NT2/D1 (cell line): Measurements from ENCODE around the gene KCNH6.

Experiments used
- DNase-seq: peaks from one replicate; pipeline ENCODE4 v3.0.0-alpha.2; 2011; ENCODE audit warnings: low read depth, low spot score
- H3K27me3 ChIP-seq: 2 replicates; pipeline ENCODE4 v1.6.0; 2011; ENCODE audit warnings: mild to moderate bottlenecking; ENCODE audit not compliant: insufficient read length, insufficient read depth
- H3K36me3 ChIP-seq: 2 replicates; pipeline ENCODE4 v1.6.1; 2011; ENCODE audit warnings: mild to moderate bottlenecking, low read length, mixed read lengths; ENCODE audit not compliant: insufficient read depth, insufficient read length
- H3K4me1 ChIP-seq: 2 replicates; pipeline ENCODE4 v1.5.1; 2011; ENCODE audit not compliant: insufficient read depth, insufficient read length
- H3K4me3 ChIP-seq: 2 replicates; pipeline ENCODE4 v1.5.1; 2011; ENCODE audit warnings: low read depth; ENCODE audit not compliant: insufficient read length
- H3K9ac ChIP-seq: 2 replicates; pipeline ENCODE4 v1.6.0; 2011; ENCODE audit warnings: low read depth; ENCODE audit not compliant: insufficient read length
- H3K9me3 ChIP-seq: 2 replicates; pipeline ENCODE4 v1.5.1; 2011; ENCODE audit warnings: mild to moderate bottlenecking, low read length; ENCODE audit not compliant: insufficient read depth
- SUZ12 ChIP-seq: IDR thresholded peaks from 2 replicates; pipeline ENCODE4 v1.6.1; 2011; ENCODE audit not compliant: insufficient read length, insufficient read depth; ENCODE audit errors: extremely low read depth
- YY1 ChIP-seq: IDR thresholded peaks from 2 replicates; pipeline ENCODE4 v1.6.1; 2011; ENCODE audit not compliant: insufficient read length, insufficient read depth
- ZNF274 ChIP-seq: IDR thresholded peaks from 2 replicates; pipeline ENCODE4 v1.6.1; 2011; ENCODE audit warnings: mild to moderate bottlenecking, low read depth, low read length

Gene KCNH6

DNA sequence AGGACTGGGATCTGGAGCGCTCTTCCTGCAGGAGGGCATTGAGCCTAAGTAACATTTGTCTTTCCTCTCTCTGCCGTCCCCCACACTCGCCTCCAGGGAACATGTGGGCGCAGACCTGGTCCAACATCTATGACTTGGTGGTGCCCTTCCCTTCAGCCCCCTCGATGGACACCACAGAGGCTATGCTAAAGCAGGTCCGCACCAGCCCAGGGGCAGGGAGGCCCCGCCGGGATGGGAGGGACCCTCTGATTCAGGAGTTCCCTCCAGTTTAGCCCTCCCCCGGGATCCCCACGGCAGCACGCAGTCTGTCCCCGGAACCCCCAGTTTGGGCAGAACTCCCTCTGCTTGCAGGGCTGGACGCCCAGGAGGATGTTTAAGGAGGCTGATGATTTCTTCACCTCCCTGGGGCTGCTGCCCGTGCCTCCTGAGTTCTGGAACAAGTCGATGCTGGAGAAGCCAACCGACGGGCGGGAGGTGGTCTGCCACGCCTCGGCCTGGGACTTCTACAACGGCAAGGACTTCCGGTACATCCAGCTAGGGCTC is 32.2 kb upstream of the KCNH6 start:
- Histone ChIP-seq H3K9ac (no peak overlapping the region), H3K27me3 (no peaks in the 10 kb centered on the region), H3K4me1 (no peaks in the 10 kb centered on the region), H3K4me3 (no peak overlapping the region), H3K9me3 (no peaks in the 10 kb centered on the region), H3K36me3 (no peaks in the 10 kb centered on the region)
- TF ChIP-seq SUZ12 = no peak
- no peak for TF ChIP-seq ZNF274
- TF ChIP-seq YY1 = no peak
- no peak for DNase-seq

DNA sequence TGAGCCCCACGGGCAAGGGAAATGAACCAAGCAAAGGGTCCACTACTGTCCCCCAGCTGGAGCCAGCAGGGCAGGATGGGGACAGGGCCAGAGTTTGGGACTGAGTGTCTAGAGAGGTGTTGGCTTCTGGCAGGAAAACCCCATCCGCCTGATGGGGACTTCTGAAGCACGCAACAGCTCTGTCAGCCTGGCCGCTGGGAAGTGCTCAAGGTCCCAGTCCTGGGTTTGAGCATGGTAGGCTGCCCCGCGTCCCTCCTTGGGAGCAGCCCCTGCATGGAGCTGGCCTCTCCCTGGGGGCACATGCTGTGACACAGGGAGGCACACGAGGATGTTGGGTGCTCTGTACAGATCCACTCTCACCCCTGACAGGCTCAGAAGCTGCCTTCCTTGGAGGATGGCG is 31.7 kb upstream of the KCNH6 start:
- Histone ChIP-seq H3K9me3 (no peaks in the 10 kb centered on the region), H3K9ac (no peak overlapping the region), H3K36me3 (no peaks in the 10 kb centered on the region), H3K4me1 (no peaks in the 10 kb centered on the region), H3K27me3 (no peaks in the 10 kb centered on the region), H3K4me3 (no peak overlapping the region)
- no peak for DNase-seq
- TF ChIP-seq YY1 = no peak

DNA sequence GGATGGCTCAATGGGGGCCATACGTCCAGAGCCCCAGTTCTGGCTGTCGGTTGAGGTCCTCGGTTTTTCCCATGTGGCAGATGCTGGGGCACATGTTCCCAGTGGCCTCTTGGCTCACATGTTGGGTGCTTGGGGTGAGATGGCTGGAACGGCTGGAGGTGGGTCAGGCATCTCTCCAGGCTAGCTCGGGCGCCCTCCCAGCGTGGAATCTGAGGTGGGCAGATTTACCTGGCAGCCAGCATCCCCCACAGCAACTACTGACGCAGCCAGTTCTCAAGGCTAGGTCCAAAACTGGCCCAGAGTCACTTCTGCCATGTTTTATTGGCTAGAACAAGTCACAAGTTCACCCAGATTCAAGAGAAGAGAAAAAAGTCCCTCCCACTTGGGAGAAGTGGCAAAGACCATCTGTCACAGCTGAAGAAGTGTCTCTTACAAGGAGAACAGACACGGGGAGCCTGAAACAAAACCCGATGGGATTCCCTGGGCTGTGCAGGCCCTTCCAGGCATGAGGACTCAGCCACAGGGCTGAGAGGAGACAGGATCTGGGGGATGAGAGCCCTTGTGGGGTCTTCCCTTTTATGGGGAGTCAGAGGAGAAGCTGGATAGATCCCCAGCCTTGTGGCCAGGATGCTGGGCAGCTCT is 31.1 kb upstream of the KCNH6 start:
- no peak for DNase-seq
- H3K27me3 ChIP-seq = no peaks in the 10 kb centered on the region
- no peak overlapping the region for H3K9ac ChIP-seq
- H3K4me1 ChIP-seq = no peaks in the 10 kb centered on the region
- H3K36me3 ChIP-seq = no peaks in the 10 kb centered on the region
- H3K9me3 ChIP-seq = no peaks in the 10 kb centered on the region
- H3K4me3 ChIP-seq = no peak overlapping the region
- TF ChIP-seq YY1 (no peak), ZNF274 (no peak), SUZ12 (no peak)

DNA sequence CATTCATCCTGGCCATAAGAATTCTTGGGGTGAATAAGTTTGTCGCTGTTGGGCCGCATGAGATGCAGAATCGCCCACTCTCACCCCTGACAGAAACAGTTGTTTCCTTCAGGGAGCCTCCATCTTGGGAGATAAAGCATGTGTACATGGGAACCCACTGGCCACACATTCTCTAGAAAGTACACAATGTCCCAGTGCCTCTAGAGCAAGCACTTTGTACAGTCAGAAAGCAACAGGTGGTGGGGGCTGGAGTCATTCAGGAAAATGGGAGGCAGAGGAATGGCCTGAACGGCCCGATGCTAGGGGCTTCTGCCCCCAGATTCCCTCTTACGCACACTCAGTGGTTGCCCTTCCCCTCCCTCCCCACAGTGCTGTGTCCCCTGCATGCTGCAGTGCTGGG is 30.2 kb upstream of the KCNH6 start:
- H3K9ac ChIP-seq = no peak overlapping the region
- H3K27me3 ChIP-seq = no peaks in the 10 kb centered on the region
- H3K36me3 ChIP-seq = no peaks in the 10 kb centered on the region
- no peaks in the 10 kb centered on the region for H3K9me3 ChIP-seq
- H3K4me1 ChIP-seq = peaks cover 2% of the 10 kb centered on the region
- TF ChIP-seq YY1 (no peak), SUZ12 (no peak), ZNF274 (no peak)
- DNase-seq = no peak
- H3K4me3 ChIP-seq = no peak overlapping the region

DNA sequence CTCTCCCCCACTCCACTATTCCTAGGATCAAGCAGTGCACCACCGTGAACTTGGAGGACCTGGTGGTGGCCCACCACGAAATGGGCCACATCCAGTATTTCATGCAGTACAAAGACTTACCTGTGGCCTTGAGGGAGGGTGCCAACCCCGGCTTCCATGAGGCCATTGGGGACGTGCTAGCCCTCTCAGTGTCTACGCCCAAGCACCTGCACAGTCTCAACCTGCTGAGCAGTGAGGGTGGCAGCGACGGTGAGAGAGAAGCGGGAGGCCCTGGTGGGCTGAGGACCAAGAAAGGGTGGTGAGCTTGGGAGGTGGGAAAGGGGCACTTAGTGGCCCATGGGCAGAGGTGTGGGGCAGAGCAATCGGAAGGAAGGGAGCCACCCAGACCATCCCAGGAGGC is 29.7 kb upstream of the KCNH6 start:
- Histone ChIP-seq H3K9ac (no peak overlapping the region), H3K4me1 (peaks cover 3% of the 10 kb centered on the region), H3K36me3 (no peaks in the 10 kb centered on the region), H3K9me3 (no peaks in the 10 kb centered on the region), H3K4me3 (no peak overlapping the region), H3K27me3 (no peaks in the 10 kb centered on the region)
- DNase-seq = no peak
- TF ChIP-seq YY1 (no peak), SUZ12 (no peak), ZNF274 (no peak)

DNA sequence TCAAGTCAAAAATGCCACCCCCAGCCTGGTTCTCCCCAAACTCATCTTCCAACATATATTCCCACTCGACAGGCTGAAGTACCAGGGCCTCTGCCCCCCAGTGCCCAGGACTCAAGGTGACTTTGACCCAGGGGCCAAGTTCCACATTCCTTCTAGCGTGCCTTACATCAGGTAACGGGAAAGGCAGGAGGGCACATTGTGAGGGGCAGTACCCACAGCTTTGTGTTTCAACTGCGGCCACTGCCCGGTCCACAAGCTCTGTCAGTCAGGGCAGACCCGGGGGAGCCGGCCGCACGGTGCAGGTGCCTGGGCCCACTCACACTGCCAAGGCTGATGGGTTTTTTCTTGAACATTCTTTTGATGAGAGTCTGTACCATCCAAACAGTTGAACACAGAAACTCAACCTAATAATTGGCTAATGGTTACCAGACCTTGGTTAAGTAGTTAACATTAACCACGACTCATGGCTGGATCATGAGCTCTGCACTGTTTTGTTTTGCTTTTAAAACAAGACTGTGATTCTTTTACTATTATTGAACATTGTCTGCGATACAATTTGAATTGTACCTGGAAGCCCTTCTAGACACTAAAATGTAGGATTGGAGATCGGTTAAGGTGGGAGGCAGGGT is 28.7 kb upstream of the KCNH6 start:
- no peak overlapping the region for H3K9ac ChIP-seq
- no peak for DNase-seq
- H3K4me3 ChIP-seq = no peak overlapping the region
- H3K36me3 ChIP-seq = no peaks in the 10 kb centered on the region
- TF ChIP-seq YY1 = no peak
- no peak for TF ChIP-seq SUZ12
- TF ChIP-seq ZNF274 = no peak
- H3K9me3 ChIP-seq = no peaks in the 10 kb centered on the region
- peaks cover 5% of the 10 kb centered on the region for H3K4me1 ChIP-seq
- H3K27me3 ChIP-seq = no peaks in the 10 kb centered on the region

DNA sequence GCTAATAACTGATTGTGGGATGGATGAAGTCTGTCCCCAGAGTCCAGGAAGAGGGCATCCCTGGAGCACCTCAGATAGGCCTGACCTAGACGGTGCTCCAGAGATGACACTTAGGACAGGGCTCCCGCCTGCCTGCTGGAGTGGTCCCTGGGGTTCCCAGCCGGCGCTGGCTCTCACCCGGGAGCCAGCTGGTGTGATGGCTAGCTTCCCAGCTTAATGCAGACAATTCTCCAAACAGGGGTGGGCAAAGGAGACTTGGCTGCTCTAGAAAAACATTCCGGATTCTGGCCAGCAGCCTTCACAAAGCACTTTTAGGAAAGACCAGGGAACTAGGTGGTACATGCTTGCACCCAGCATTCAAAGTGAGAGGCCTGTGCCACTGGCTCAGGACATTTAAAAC is 27.7 kb upstream of the KCNH6 start:
- Histone ChIP-seq H3K4me1 (peaks cover 5% of the 10 kb centered on the region), H3K4me3 (no peak overlapping the region), H3K9me3 (no peaks in the 10 kb centered on the region), H3K9ac (no peak overlapping the region), H3K27me3 (peaks cover 2% of the 10 kb centered on the region), H3K36me3 (no peaks in the 10 kb centered on the region)
- no peak for DNase-seq
- TF ChIP-seq SUZ12 = no peak
- no peak for TF ChIP-seq YY1
- no peak for TF ChIP-seq ZNF274
